ENCODE data around the gene SLC25A48.
"Not testable (repeated sequence)": the region's sequence is repeated elsewhere in the genome, so short reads cannot be mapped to it uniquely, and the experiment has no call there.

The SLC25A48 gene

GRCh38 chr5:135850231-135850630 lies 15.8 kb downstream of the SLC25A48 start:
- TF ChIP-seq CTCF (IDR thresholded peaks at IDR 0.05; ENCODE audit: extremely low read depth, missing control alignments) = no peak
- no peak for DNase-seq (ENCODE audit: low spot score)

GRCh38 chr5:135850671-135851070 lies 16.2 kb downstream of the SLC25A48 start:
- no peak for DNase-seq (ENCODE audit: low spot score)
- TF ChIP-seq CTCF (IDR thresholded peaks at IDR 0.05; ENCODE audit: extremely low read depth, missing control alignments) = no peak

- DNase-seq (ENCODE audit: low spot score) = no peak
- no peak for TF ChIP-seq CTCF (IDR thresholded peaks at IDR 0.05; ENCODE audit: extremely low read depth, missing control alignments)
Measured at GRCh38 chr5:135851186-135851914, 16.9 kb downstream of the SLC25A48 start.

- no peak for TF ChIP-seq CTCF (IDR thresholded peaks at IDR 0.05; ENCODE audit: extremely low read depth, missing control alignments)
- no peak for DNase-seq (ENCODE audit: low spot score)
Measured at GRCh38 chr5:135851915-135852845, 17.7 kb downstream of the SLC25A48 start.

GRCh38 chr5:135857630-135858311 lies 23.3 kb downstream of the SLC25A48 start:
- TF ChIP-seq CTCF (IDR thresholded peaks at IDR 0.05; ENCODE audit: extremely low read depth, missing control alignments) = no peak
- no peak for DNase-seq (ENCODE audit: low spot score)

- not testable (repeated sequence) for DNase-seq (ENCODE audit: low spot score)
Measured at GRCh38 chr5:135859186-135859585, 24.7 kb downstream of the SLC25A48 start.

- DNase-seq (ENCODE audit: low spot score) = no peak
- TF ChIP-seq CTCF (IDR thresholded peaks at IDR 0.05; ENCODE audit: extremely low read depth, missing control alignments) = no peak
Measured at GRCh38 chr5:135859641-135860040, 25.2 kb downstream of the SLC25A48 start.
